ENCODE results near the gene CDH11. TPM values are rescaled to one million over a fixed set of nuclear protein-coding genes. Genes with fewer than 3 reads are reported as not detected.

The CDH11 gene
- total RNA-seq, 2 donors from 2014 or later: 51.6 to 59.1 TPM

GRCh38 chr16:65045961-65046360 lies 75.9 kb downstream of the CDH11 start:
- no peak overlapping the region for H3K27ac ChIP-seq
- DNase-seq (ENCODE audit: low spot score): no peak
- no peaks in the 10 kb centered on the region for H3K9me3 ChIP-seq
- H3K4me1 ChIP-seq: no peaks in the 10 kb centered on the region
- TF ChIP-seq CTCF (IDR thresholded peaks at IDR 0.05): no peak
- H3K4me3 ChIP-seq: no peak overlapping the region
- H3K27me3 ChIP-seq: no peaks in the 10 kb centered on the region
- H3K36me3 ChIP-seq: no peaks in the 10 kb centered on the region

- Histone ChIP-seq H3K4me3 (no peak overlapping the region), H3K4me1 (no peaks in the 10 kb centered on the region), H3K9me3 (no peaks in the 10 kb centered on the region), H3K27me3 (no peaks in the 10 kb centered on the region), H3K36me3 (no peaks in the 10 kb centered on the region), H3K27ac (no peak overlapping the region)
- no peak for TF ChIP-seq CTCF (IDR thresholded peaks at IDR 0.05)
- no peak for DNase-seq (ENCODE audit: low spot score)
Observed at GRCh38 chr16:65044873-65045272, 77.0 kb downstream of the CDH11 start.

- no peak for TF ChIP-seq CTCF (IDR thresholded peaks at IDR 0.05)
Observed at GRCh38 chr16:65044026-65044425, 77.8 kb downstream of the CDH11 start.

GRCh38 chr16:65042438-65043365 lies 79.2 kb downstream of the CDH11 start:
- Histone ChIP-seq H3K27ac (no peak overlapping the region), H3K36me3 (no peaks in the 10 kb centered on the region), H3K27me3 (no peaks in the 10 kb centered on the region), H3K4me1 (no peaks in the 10 kb centered on the region), H3K9me3 (no peaks in the 10 kb centered on the region), H3K4me3 (no peak overlapping the region)
- no peak for TF ChIP-seq CTCF (IDR thresholded peaks at IDR 0.05)
- no peak for DNase-seq (ENCODE audit: low spot score)

More at GRCh38 chr16:65044026-65044425, 77.8 kb downstream of the CDH11 start:
- H3K27me3 ChIP-seq: no peaks in the 10 kb centered on the region
- no peak overlapping the region for H3K27ac ChIP-seq
- no peak for DNase-seq (ENCODE audit: low spot score)
- no peaks in the 10 kb centered on the region for H3K4me1 ChIP-seq
- H3K36me3 ChIP-seq: no peaks in the 10 kb centered on the region
- no peak overlapping the region for H3K4me3 ChIP-seq
- H3K9me3 ChIP-seq: no peaks in the 10 kb centered on the region

- H3K27me3 ChIP-seq: no peaks in the 10 kb centered on the region
- no peak for DNase-seq (ENCODE audit: low spot score)
- no peak for TF ChIP-seq CTCF (IDR thresholded peaks at IDR 0.05)
- no peaks in the 10 kb centered on the region for H3K36me3 ChIP-seq
- H3K4me3 ChIP-seq: no peak overlapping the region
- no peak overlapping the region for H3K27ac ChIP-seq
- H3K9me3 ChIP-seq: no peaks in the 10 kb centered on the region
- no peaks in the 10 kb centered on the region for H3K4me1 ChIP-seq
Observed at GRCh38 chr16:65041667-65042066, 80.2 kb downstream of the CDH11 start.
